Measurements from ENCODE around the gene BTG2.

The BTG2 gene

DNA sequence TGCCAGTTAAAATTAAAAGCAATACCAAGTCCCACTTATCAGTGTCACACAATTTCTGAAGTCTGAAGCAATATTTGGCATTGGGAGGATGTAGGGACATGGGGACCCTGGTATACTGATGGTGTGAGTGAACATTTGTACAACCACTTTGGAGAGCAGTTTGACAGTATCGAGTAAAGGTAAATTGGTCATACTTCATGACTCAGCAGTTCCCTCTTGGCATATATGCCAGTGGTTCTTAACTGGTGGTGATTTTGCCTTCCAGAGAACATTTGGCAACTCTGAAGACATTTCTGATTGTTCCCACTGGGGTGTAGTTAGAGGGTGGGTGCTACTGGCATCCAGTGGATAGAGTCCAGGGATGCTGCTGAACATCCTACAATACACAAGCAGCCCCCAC, 25.9 kb downstream of the BTG2 start:
- TF ChIP-seq, protein P1, sequence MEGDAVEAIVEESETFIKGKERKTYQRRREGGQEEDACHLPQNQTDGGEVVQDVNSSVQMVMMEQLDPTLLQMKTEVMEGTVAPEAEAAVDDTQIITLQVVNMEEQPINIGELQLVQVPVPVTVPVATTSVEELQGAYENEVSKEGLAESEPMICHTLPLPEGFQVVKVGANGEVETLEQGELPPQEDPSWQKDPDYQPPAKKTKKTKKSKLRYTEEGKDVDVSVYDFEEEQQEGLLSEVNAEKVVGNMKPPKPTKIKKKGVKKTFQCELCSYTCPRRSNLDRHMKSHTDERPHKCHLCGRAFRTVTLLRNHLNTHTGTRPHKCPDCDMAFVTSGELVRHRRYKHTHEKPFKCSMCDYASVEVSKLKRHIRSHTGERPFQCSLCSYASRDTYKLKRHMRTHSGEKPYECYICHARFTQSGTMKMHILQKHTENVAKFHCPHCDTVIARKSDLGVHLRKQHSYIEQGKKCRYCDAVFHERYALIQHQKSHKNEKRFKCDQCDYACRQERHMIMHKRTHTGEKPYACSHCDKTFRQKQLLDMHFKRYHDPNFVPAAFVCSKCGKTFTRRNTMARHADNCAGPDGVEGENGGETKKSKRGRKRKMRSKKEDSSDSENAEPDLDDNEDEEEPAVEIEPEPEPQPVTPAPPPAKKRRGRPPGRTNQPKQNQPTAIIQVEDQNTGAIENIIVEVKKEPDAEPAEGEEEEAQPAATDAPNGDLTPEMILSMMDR (conservative IDR thresholded peaks at IDR 0.05), result no peak

DNA sequence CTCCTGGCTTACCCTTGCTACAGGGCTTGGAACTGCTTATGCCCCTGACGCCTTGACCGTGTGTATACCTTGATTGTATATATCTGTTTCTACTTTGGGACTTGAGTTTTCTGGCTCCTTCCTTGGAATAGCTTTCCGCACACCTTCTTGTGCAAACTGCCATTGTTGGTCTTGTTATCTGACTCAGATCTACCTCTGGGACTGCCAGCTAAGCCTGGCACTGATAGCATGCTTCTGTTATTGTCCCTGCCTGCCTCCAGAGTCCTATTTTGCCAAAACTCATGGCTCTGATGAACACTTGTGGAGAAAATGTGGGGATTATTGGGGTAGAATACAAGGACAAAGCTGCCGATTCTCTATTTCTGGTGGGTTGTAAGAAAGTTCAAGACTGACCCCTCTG, 30.2 kb downstream of the BTG2 start:
- TF ChIP-seq, protein P1 (conservative IDR thresholded peaks at IDR 0.05), result no peak
- peak overlapping the region; percentile 54 for H3K27ac ChIP-seq

More for the DNA sequence above, 25.9 kb downstream of the BTG2 start:
- no peak overlapping the region for H3K27ac ChIP-seq

DNA sequence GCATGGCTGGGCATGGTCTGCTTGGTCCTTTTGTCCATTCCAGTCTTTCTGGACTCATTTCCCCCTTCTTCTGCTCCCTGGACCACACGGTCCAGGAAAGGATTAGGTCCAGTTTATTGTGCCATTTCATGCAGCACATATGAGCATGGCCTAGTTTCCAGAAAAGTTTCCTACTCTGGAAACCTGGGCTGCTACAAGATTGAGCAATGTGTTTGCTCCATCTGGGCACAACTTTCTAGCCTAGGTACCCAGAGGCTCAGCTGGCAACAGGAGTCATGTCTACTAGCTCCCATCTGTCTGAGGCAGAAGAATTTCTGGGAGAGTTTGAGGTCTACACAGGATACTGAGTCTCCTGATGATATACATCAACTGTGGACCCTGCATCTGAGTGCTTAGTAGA, 30.8 kb downstream of the BTG2 start:
- H3K27ac ChIP-seq, result peak overlapping the region; percentile 54
- TF ChIP-seq, protein P1 (conservative IDR thresholded peaks at IDR 0.05), result no peak

DNA sequence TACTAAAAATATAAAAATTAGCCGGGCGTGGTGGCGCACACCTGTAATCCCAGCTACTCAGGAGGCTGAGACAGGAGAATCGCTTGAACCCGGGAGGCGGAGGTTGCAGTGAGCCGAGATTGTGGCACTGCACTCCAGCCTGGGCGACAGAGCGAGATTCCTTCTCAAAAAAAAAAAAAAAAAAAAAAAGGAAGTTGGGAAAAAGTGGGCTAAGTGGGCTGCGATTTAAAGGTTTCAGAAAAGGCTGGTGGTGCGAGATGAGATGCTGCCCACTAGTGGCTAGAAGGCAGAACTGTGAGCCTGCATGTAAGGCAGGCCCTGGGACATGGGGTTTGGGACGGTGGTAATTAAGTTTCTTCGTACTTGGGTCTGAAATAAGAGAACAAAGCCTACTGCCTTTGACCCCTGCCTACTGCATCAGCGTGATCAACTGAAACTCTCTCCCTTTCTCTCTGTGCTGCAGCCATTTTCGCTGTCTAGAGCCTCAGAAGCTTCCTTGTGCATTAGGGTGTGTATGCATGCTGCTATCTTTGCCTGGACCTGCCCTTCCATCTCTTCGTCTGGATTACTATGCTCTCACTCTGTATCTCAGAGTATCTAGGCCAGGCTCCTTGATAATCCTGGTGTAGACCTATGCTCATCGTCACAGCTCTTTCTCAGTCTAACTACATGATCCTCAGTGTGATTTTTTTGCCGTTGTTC, 33.2 kb downstream of the BTG2 start:
- H3K27ac ChIP-seq, result peak overlapping the region; percentile 62
- TF ChIP-seq, protein P1 (conservative IDR thresholded peaks at IDR 0.05), result peak; percentile 97

DNA sequence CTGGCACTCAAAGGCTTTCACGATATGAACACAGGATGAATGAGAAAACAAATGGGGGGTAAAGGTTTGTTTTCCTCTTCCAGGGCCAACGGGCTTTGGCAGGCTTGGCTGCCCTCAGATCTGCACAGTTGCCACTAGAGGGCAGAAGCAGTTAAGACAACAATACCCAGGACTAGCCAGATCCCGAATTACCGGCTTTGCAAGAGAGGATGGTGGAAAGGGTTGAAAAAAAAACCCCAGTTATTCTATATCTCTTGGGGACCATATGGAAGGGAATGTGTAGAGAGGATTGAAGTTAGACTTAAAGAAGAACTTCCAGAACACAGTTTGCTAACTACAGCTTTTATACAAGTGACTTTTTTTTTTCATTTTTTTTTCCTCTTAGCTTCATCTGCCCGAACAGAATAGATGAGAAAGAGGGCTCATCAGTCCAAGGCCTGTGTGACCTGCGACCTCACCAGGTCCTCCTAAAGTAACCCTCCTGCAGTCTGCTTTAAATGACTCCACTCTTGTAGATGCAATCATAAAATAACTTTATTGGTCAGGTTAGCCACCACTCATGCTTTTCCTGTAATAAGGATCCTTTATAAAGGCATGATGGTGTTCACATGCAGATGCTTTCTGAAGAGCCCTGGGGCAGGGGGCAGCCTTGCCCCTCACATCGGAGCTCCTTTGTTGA, 34.9 kb downstream of the BTG2 start:
- TF ChIP-seq, protein P1 (conservative IDR thresholded peaks at IDR 0.05), result peak; percentile 92
- peak overlapping the region; percentile 62 for H3K27ac ChIP-seq

DNA sequence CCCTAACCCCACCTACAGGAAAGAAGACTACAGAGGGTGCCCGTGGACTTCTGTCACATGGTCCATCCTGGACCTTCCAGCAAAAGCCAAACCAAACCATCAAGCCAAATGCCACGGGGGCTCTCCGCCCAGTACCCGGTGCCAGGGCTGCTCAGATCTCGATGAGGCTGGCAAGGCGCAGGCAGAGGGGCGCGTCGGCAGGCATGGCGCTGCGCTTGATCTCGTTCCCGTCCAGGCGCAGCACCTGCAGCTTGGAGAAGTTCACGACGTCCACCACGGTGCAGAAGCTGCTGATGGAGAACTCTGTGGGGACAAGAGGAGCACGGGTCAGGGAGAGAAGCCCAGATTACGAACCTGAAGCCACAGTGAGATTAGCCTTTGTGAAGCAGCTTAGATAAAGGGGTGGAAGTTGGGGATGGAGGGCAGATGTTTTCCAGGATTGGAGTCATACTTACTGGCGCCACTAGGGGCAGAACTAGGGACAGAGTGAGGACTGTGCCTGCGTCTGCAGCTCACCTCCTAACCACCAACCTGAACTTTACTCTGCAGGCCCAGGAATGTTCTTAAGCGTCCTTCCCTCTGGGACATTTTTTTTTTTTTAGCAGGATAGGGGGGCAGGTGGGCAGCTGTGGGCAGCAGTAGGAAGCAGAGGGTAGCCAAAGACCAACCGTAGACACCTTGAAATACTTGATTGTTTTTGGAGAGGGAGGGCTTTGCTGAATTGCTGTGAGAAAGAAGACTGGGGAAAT, 37.0 kb downstream of the BTG2 start:
- H3K27ac ChIP-seq, result no peak overlapping the region
- TF ChIP-seq, protein P1 (conservative IDR thresholded peaks at IDR 0.05), result peak; percentile 84
